ENCODE results near the gene CASK.

- TF ChIP-seq POLR2AphosphoS5 (IDR thresholded peaks at IDR 0.05; ENCODE audit: low read depth, low read length) (no peak), POLR2A (IDR thresholded peaks at IDR 0.05; ENCODE audit: low read depth, low read length) (no peak)
These were observed 320.5 kb downstream of the CASK start for GRCh38 chrX:41602816-41603345.
